ENCODE data around the gene PDE8A. TPM values are rescaled to one million over a fixed set of nuclear protein-coding genes. Genes with fewer than 3 reads are reported as not detected.
A peak's percentile ranks its signal among the peaks of the same experiment; 100 is the strongest.

Gene PDE8A
- total and polyA plus RNA-seq, 4 donors: 11.2 to 47.5 (median 16.6) TPM

DNA sequence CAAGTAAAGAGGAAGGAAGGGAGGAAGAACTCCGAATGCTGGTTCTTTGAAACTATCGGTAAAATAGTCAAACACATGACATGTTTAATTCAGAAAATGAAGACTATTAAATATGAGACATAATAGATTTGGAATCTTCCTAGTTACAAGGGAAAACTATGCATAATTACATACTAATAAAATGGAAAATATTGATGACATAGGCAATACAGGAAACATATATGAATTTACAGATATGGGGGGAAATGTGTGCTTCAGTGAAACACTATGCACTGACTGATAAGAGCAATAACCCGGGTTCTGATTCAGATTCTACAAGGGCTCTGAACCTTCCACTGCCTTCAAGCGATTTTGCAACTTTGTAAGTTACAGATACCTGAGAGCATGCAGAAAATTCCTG is 185.9 kb downstream of the PDE8A start:
- Histone ChIP-seq H3K4me1 (ENCODE audit: control insufficient read depth in 4 of 4, insufficient read depth in 4 of 4, low read length in 3 of 4) (peaks cover 0 to 8% (median 2%) of the 10 kb centered on the region in 4 donors), H3K9ac (ENCODE audit: low read depth in 1 of 2, low read length in 2 of 2) (no peak overlapping the region), H3K27ac (ENCODE audit: low read depth in 1 of 2, low read length in 2 of 2) (no peak overlapping the region), H3K27me3 (ENCODE audit: control insufficient read depth in 4 of 4, insufficient read depth in 4 of 4, low read length in 3 of 4) (no peaks in the 10 kb centered on the region), H3K4me3 (ENCODE audit: low read depth in 1 of 3, low read length in 3 of 3) (no peak overlapping the region), H3K36me3 (ENCODE audit: control insufficient read depth in 4 of 4, insufficient read depth in 3 of 4, low read depth in 1 of 4, low read length in 3 of 4) (no peaks in the 10 kb centered on the region), H3K9me3 (ENCODE audit: control insufficient read depth in 4 of 4, low read length in 3 of 4) (peaks cover 0 to 2% (median 0%) of the 10 kb centered on the region in 4 donors)
- WGBS: 81% methylated on average over 4 of the region's 4 CpGs
- TF ChIP-seq TAF1 (conservative IDR thresholded peaks at IDR 0.05): no peak
- no peak for DNase-seq (ENCODE audit: low spot score)

- no peaks in the 10 kb centered on the region for H3K9me3 ChIP-seq (ENCODE audit: control insufficient read depth in 4 of 4, low read length in 3 of 4)
- peak overlapping the region; percentile 23 to 56 (median 44) for H3K4me3 ChIP-seq (ENCODE audit: low read depth in 1 of 3, low read length in 3 of 3)
- no peaks in the 10 kb centered on the region for H3K27me3 ChIP-seq (ENCODE audit: control insufficient read depth in 4 of 4, insufficient read depth in 4 of 4, low read length in 3 of 4)
- H3K27ac ChIP-seq (ENCODE audit: low read depth in 1 of 2, low read length in 2 of 2): no peak overlapping the region
- 9% methylated on average over 20 of the region's 20 CpGs for WGBS
- no peaks in the 10 kb centered on the region for H3K36me3 ChIP-seq (ENCODE audit: control insufficient read depth in 4 of 4, insufficient read depth in 3 of 4, low read depth in 1 of 4, low read length in 3 of 4)
- H3K9ac ChIP-seq (ENCODE audit: low read depth in 1 of 2, low read length in 2 of 2): no peak overlapping the region
- DNase-seq (ENCODE audit: low spot score): peak; percentile 42
- H3K4me1 ChIP-seq (ENCODE audit: control insufficient read depth in 4 of 4, insufficient read depth in 4 of 4, low read length in 3 of 4): peaks cover 0 to 8% (median 2%) of the 10 kb centered on the region in 4 donors
- TF ChIP-seq RAD21 (IDR thresholded peaks at IDR 0.05) (peak; percentile 56 to 62), CTCF (IDR thresholded peaks at IDR 0.05; ENCODE audit: low read depth, low read length, missing input control) (peak; percentile 47), RXRA (IDR thresholded peaks at IDR 0.05) (no peak)
Observed at GRCh38 chr15:85168642-85169173, 187.1 kb downstream of the PDE8A start.

- WGBS: 93% methylated on average over 4 of the region's 4 CpGs
- no peaks in the 10 kb centered on the region for H3K36me3 ChIP-seq (ENCODE audit: control insufficient read depth in 4 of 4, insufficient read depth in 3 of 4, low read depth in 1 of 4, low read length in 3 of 4)
- TF ChIP-seq, protein P1, sequence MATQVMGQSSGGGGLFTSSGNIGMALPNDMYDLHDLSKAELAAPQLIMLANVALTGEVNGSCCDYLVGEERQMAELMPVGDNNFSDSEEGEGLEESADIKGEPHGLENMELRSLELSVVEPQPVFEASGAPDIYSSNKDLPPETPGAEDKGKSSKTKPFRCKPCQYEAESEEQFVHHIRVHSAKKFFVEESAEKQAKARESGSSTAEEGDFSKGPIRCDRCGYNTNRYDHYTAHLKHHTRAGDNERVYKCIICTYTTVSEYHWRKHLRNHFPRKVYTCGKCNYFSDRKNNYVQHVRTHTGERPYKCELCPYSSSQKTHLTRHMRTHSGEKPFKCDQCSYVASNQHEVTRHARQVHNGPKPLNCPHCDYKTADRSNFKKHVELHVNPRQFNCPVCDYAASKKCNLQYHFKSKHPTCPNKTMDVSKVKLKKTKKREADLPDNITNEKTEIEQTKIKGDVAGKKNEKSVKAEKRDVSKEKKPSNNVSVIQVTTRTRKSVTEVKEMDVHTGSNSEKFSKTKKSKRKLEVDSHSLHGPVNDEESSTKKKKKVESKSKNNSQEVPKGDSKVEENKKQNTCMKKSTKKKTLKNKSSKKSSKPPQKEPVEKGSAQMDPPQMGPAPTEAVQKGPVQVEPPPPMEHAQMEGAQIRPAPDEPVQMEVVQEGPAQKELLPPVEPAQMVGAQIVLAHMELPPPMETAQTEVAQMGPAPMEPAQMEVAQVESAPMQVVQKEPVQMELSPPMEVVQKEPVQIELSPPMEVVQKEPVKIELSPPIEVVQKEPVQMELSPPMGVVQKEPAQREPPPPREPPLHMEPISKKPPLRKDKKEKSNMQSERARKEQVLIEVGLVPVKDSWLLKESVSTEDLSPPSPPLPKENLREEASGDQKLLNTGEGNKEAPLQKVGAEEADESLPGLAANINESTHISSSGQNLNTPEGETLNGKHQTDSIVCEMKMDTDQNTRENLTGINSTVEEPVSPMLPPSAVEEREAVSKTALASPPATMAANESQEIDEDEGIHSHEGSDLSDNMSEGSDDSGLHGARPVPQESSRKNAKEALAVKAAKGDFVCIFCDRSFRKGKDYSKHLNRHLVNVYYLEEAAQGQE (IDR thresholded peaks at IDR 0.05): no peak
- no peak for TF ChIP-seq EGR1 (IDR thresholded peaks at IDR 0.05; ENCODE audit: low read depth in 2 of 2)
- TF ChIP-seq TAF1 (conservative IDR thresholded peaks at IDR 0.05): no peak
- H3K27me3 ChIP-seq (ENCODE audit: control insufficient read depth in 4 of 4, insufficient read depth in 4 of 4, low read length in 3 of 4): no peaks in the 10 kb centered on the region
- H3K9me3 ChIP-seq (ENCODE audit: control insufficient read depth in 4 of 4, low read length in 3 of 4): no peaks in the 10 kb centered on the region
- no peak overlapping the region for H3K9ac ChIP-seq (ENCODE audit: low read depth in 1 of 2, low read length in 2 of 2)
- DNase-seq (ENCODE audit: low spot score): no peak
- no peak overlapping the region for H3K27ac ChIP-seq (ENCODE audit: low read depth in 1 of 2, low read length in 2 of 2)
- no peak overlapping the region for H3K4me3 ChIP-seq (ENCODE audit: low read depth in 1 of 3, low read length in 3 of 3)
- H3K4me1 ChIP-seq (ENCODE audit: control insufficient read depth in 4 of 4, insufficient read depth in 4 of 4, low read length in 3 of 4): peaks cover 0 to 8% (median 2%) of the 10 kb centered on the region in 4 donors
Observed at GRCh38 chr15:85171736-85172135, 190.1 kb downstream of the PDE8A start.
